Hematopoietic multipotent progenitor cell treated with erythropoietin and hydrocortisone succinate and interleukin-3 and kit ligand, for 15 days (in vitro differentiated cells): Measurements from ENCODE around the gene KIF26B.

Source experiments
- DNase-seq: peaks from one replicate; pipeline ENCODE4 v3.0.0-alpha.2; 2015; ENCODE audit warnings: low spot score

Gene KIF26B

GRCh38 chr1:245572709-245573108 lies 417.9 kb downstream of the KIF26B start:
- DNase-seq: no peak

- DNase-seq: no peak
Measured at GRCh38 chr1:245575710-245576109, 420.9 kb downstream of the KIF26B start.

- DNase-seq: no peak
Measured at GRCh38 chr1:245576323-245576722, 421.5 kb downstream of the KIF26B start.

GRCh38 chr1:245577191-245578157 lies 422.7 kb downstream of the KIF26B start:
- no peak for DNase-seq

GRCh38 chr1:245578308-245578707 lies 423.5 kb downstream of the KIF26B start:
- no peak for DNase-seq

- DNase-seq: no peak
Measured at GRCh38 chr1:245578771-245579170, 424.0 kb downstream of the KIF26B start.

- no peak for DNase-seq
Measured at GRCh38 chr1:245579881-245580280, 425.1 kb downstream of the KIF26B start.

- DNase-seq: no peak
Measured at GRCh38 chr1:245580651-245581050, 425.9 kb downstream of the KIF26B start.

GRCh38 chr1:245582026-245582425 lies 427.2 kb downstream of the KIF26B start:
- no peak for DNase-seq

- DNase-seq: no peak
Measured at GRCh38 chr1:245583081-245583480, 428.3 kb downstream of the KIF26B start.

GRCh38 chr1:245583575-245584330 lies 429.0 kb downstream of the KIF26B start:
- no peak for DNase-seq

GRCh38 chr1:245585252-245585959 lies 430.6 kb downstream of the KIF26B start:
- no peak for DNase-seq

GRCh38 chr1:245587435-245588115 lies 432.8 kb downstream of the KIF26B start:
- DNase-seq: no peak

GRCh38 chr1:245588116-245588639 lies 433.4 kb downstream of the KIF26B start:
- DNase-seq: no peak

- DNase-seq: no peak
Measured at GRCh38 chr1:245589316-245589715, 434.5 kb downstream of the KIF26B start.

- DNase-seq: no peak
Measured at GRCh38 chr1:245589906-245590305, 435.1 kb downstream of the KIF26B start.

- no peak for DNase-seq
Measured at GRCh38 chr1:245590726-245591125, 435.9 kb downstream of the KIF26B start.

- no peak for DNase-seq
Measured at GRCh38 chr1:245591346-245592188, 436.8 kb downstream of the KIF26B start.

GRCh38 chr1:245592189-245592460 lies 437.3 kb downstream of the KIF26B start:
- DNase-seq: no peak

GRCh38 chr1:245598524-245599305 lies 443.9 kb downstream of the KIF26B start:
- no peak for DNase-seq
